Nephron (organoid): ENCODE data around the gene FBL.
"Not testable (repeated sequence)": the region's sequence is repeated elsewhere in the genome, so short reads cannot be mapped to it uniquely, and the experiment has no call there.

Experiments
- H3K27ac Mint-ChIP-seq, 3 experiments: 2 replicates each; pipeline ENCODE4 v1.8.0; 2020; ENCODE audit warnings: mixed read lengths in 3 of 3, mild to moderate bottlenecking in 2 of 3, moderate library complexity in 1 of 3
- H3K27me3 Mint-ChIP-seq: 2 replicates; pipeline ENCODE4 v1.8.0; 2021; ENCODE audit warnings: low read depth, mild to moderate bottlenecking, moderate library complexity, mixed read lengths
- H3K36me3 Mint-ChIP-seq: 2 replicates; pipeline ENCODE4 v1.8.0; 2020; ENCODE audit warnings: low read depth, mixed read lengths
- H3K4me1 Mint-ChIP-seq: 2 replicates; pipeline ENCODE4 v1.8.0; 2020; ENCODE audit warnings: mixed read lengths
- H3K4me3 Mint-ChIP-seq, 3 experiments: 2 replicates each; pipeline ENCODE4 v1.8.0; 2020; ENCODE audit warnings: mild to moderate bottlenecking in 3 of 3, mixed read lengths in 3 of 3, moderate library complexity in 2 of 3
- H3K9me3 Mint-ChIP-seq: 2 replicates; pipeline ENCODE4 v1.8.0; 2020; ENCODE audit warnings: mixed read lengths
- CTCF ChIP-seq, 3 experiments: fragments of 200-600 bp; sonication (generic); IDR thresholded peaks; one replicate each; pipeline ENCODE4 v1.5.0; 2021; ENCODE audit warnings: antibody characterized with exemption in 3 of 3; ENCODE audit not compliant: unreplicated experiment in 3 of 3

FBL gene

GRCh38 chr19:39845933-39846677 is at the start of gene FBL:
Gene FBL, minus strand, starts transcription at chr19:39846379. Its CDS starts 79 bp downstream, at chr19:39846300.
- Mint-ChIP-seq H3K36me3 (no peaks in the 10 kb centered on the region), H3K27ac (peak within 1 kb of the TSS; percentile 88 to 96 (median 92))

GRCh38 chr19:39895096-39895495 is 48.9 kb upstream of the FBL start:
- H3K9me3 Mint-ChIP-seq, H3K27ac Mint-ChIP-seq, H3K36me3 Mint-ChIP-seq, H3K4me3 Mint-ChIP-seq, H3K27me3 Mint-ChIP-seq: not testable (repeated sequence)
- peaks cover 11% of the 10 kb centered on the region for H3K4me1 Mint-ChIP-seq

More at GRCh38 chr19:39845933-39846677, at the start of gene FBL:
- H3K9me3 Mint-ChIP-seq, result no peaks in the 10 kb centered on the region
- peaks cover 53% of the 10 kb centered on the region for H3K4me1 Mint-ChIP-seq
- no peak for TF ChIP-seq CTCF (IDR thresholded peaks at IDR 0.05; ENCODE audit: unreplicated experiment in 3 of 3)
- peak within 1 kb of the TSS; percentile 81 to 95 (median 88) for H3K4me3 Mint-ChIP-seq
- peaks cover 4% of the 10 kb centered on the region for H3K27me3 Mint-ChIP-seq

- not testable (repeated sequence) for H3K27me3 Mint-ChIP-seq, H3K4me3 Mint-ChIP-seq, H3K36me3 Mint-ChIP-seq, H3K9me3 Mint-ChIP-seq, H3K27ac Mint-ChIP-seq
- peaks cover 11% of the 10 kb centered on the region for H3K4me1 Mint-ChIP-seq
These were observed 48.0 kb upstream of the FBL start for GRCh38 chr19:39894236-39894606.

GRCh38 chr19:39893366-39894235 is 47.4 kb upstream of the FBL start:
- H3K4me1 Mint-ChIP-seq, H3K36me3 Mint-ChIP-seq, H3K9me3 Mint-ChIP-seq, H3K4me3 Mint-ChIP-seq, H3K27me3 Mint-ChIP-seq: not testable (repeated sequence)
- peak overlapping the region in 1 of 3 experiments; percentile 8 for H3K27ac Mint-ChIP-seq

- H3K27me3 Mint-ChIP-seq, H3K4me3 Mint-ChIP-seq, H3K36me3 Mint-ChIP-seq, H3K27ac Mint-ChIP-seq, H3K9me3 Mint-ChIP-seq, H3K4me1 Mint-ChIP-seq: not testable (repeated sequence)
These were observed 46.3 kb upstream of the FBL start for GRCh38 chr19:39892506-39892902.

- H3K27me3 Mint-ChIP-seq, H3K27ac Mint-ChIP-seq, H3K4me1 Mint-ChIP-seq, H3K9me3 Mint-ChIP-seq, H3K4me3 Mint-ChIP-seq, H3K36me3 Mint-ChIP-seq: not testable (repeated sequence)
These were observed 45.7 kb upstream of the FBL start for GRCh38 chr19:39891660-39892505.

- no peak for TF ChIP-seq CTCF (IDR thresholded peaks at IDR 0.05; ENCODE audit: unreplicated experiment in 3 of 3)
- Mint-ChIP-seq H3K27me3 (peaks cover 7% of the 10 kb centered on the region), H3K9me3 (no peaks in the 10 kb centered on the region), H3K36me3 (no peaks in the 10 kb centered on the region), H3K4me1 (peaks cover 5% of the 10 kb centered on the region), H3K27ac (no peak overlapping the region), H3K4me3 (no peak overlapping the region)
These were observed 44.8 kb upstream of the FBL start for GRCh38 chr19:39890755-39891551.

GRCh38 chr19:39889872-39890754 is 43.9 kb upstream of the FBL start:
- H3K36me3 Mint-ChIP-seq, H3K9me3 Mint-ChIP-seq, H3K27me3 Mint-ChIP-seq, H3K4me3 Mint-ChIP-seq, H3K4me1 Mint-ChIP-seq: not testable (repeated sequence)
- peak overlapping the region in 1 of 3 experiments; percentile 49 for H3K27ac Mint-ChIP-seq

- H3K9me3 Mint-ChIP-seq, H3K4me3 Mint-ChIP-seq, H3K36me3 Mint-ChIP-seq, H3K27me3 Mint-ChIP-seq, H3K27ac Mint-ChIP-seq, H3K4me1 Mint-ChIP-seq: not testable (repeated sequence)
These were observed 41.3 kb upstream of the FBL start for GRCh38 chr19:39887456-39887951.

- not testable (repeated sequence) for H3K27ac Mint-ChIP-seq, H3K9me3 Mint-ChIP-seq, H3K27me3 Mint-ChIP-seq, H3K4me3 Mint-ChIP-seq, H3K4me1 Mint-ChIP-seq, H3K36me3 Mint-ChIP-seq
These were observed 39.8 kb upstream of the FBL start for GRCh38 chr19:39885821-39886554.
